ENCODE data around the gene NFE2L3. TPM values are rescaled to one million over a fixed set of nuclear protein-coding genes. Genes with fewer than 3 reads are reported as not detected.

Gene NFE2L3
- total and polyA plus RNA-seq, 2 donors from 2014 or later: 5.2 to 12.5 TPM

GRCh38 chr7:26201247-26202018 lies 49.4 kb downstream of the NFE2L3 start, which contains the start of gene CBX3:
CBX3 (plus strand) TSS chr7:26201745; CDS start chr7:26202999, 1,254 bp downstream.
- peaks cover 7 to 20% (median 8%) of the 10 kb centered on the region in 3 donors for H3K36me3 ChIP-seq (ENCODE audit: control insufficient read depth in 2 of 3, insufficient read depth in 3 of 3, low read length in 3 of 3)
- peak within 1 kb of the TSS; percentile 99 to 100 for H3K27ac ChIP-seq (ENCODE audit: low read depth in 2 of 2, low read length in 2 of 2)
- TF ChIP-seq CTCF (IDR thresholded peaks at IDR 0.05; ENCODE audit: borderline replicate concordance, extremely low read depth, insufficient read depth): no peak
- FAIRE-seq (no peak), DNase-seq (peak; percentile 95 to 98 (median 97))
- H3K4me1 ChIP-seq (ENCODE audit: control insufficient read depth in 2 of 3, insufficient read depth in 2 of 3, low read depth in 1 of 3, low read length in 3 of 3): peaks cover 4 to 11% (median 5%) of the 10 kb centered on the region in 3 donors
- no peaks in the 10 kb centered on the region for H3K9me3 ChIP-seq (ENCODE audit: control insufficient read depth in 2 of 3, insufficient read depth in 1 of 3, low read length in 3 of 3)
- H3K27me3 ChIP-seq (ENCODE audit: control insufficient read depth, insufficient read depth, low read length): no peaks in the 10 kb centered on the region
- H3K4me3 ChIP-seq (ENCODE audit: low read length in 3 of 3): peak within 1 kb of the TSS; percentile 80 to 87 (median 85)
- peak within 1 kb of the TSS; percentile 99 to 100 (median 99) for H3K9ac ChIP-seq (ENCODE audit: low read length in 3 of 3)
- intact Hi-C loops (cut with DNase I): no loop called here

GRCh38 chr7:26202019-26202990 lies 50.3 kb downstream of the NFE2L3 start:
- intact Hi-C loops (cut with DNase I): no loop called here
- H3K36me3 ChIP-seq (ENCODE audit: control insufficient read depth in 2 of 3, insufficient read depth in 3 of 3, low read length in 3 of 3): peaks cover 4 to 20% (median 9%) of the 10 kb centered on the region in 3 donors
- peak overlapping the region; percentile 75 to 85 (median 80) for H3K4me3 ChIP-seq (ENCODE audit: low read length in 3 of 3)
- peaks cover 0 to 5% (median 1%) of the 10 kb centered on the region in 3 donors for H3K4me1 ChIP-seq (ENCODE audit: control insufficient read depth in 2 of 3, insufficient read depth in 2 of 3, low read depth in 1 of 3, low read length in 3 of 3)
- peak overlapping the region; percentile 99 to 100 for H3K27ac ChIP-seq (ENCODE audit: low read depth in 2 of 2, low read length in 2 of 2)
- no peaks in the 10 kb centered on the region for H3K9me3 ChIP-seq (ENCODE audit: control insufficient read depth in 2 of 3, insufficient read depth in 1 of 3, low read length in 3 of 3)
- peak overlapping the region; percentile 76 to 82 (median 80) for H3K9ac ChIP-seq (ENCODE audit: low read length in 3 of 3)
- no peak for TF ChIP-seq CTCF (IDR thresholded peaks at IDR 0.05; ENCODE audit: borderline replicate concordance, extremely low read depth, insufficient read depth)
- FAIRE-seq: no peak
- DNase-seq: peak in 4 of 5 donors; percentile 56 to 87 (median 72)
- no peaks in the 10 kb centered on the region for H3K27me3 ChIP-seq (ENCODE audit: control insufficient read depth, insufficient read depth, low read length)

- Histone ChIP-seq H3K27me3 (ENCODE audit: control insufficient read depth, insufficient read depth, low read length) (no peaks in the 10 kb centered on the region), H3K36me3 (ENCODE audit: control insufficient read depth in 2 of 3, insufficient read depth in 3 of 3, low read length in 3 of 3) (peaks cover 3 to 17% (median 10%) of the 10 kb centered on the region in 3 donors), H3K4me1 (ENCODE audit: control insufficient read depth in 2 of 3, insufficient read depth in 2 of 3, low read depth in 1 of 3, low read length in 3 of 3) (peaks cover 0 to 2% (median 0%) of the 10 kb centered on the region in 3 donors), H3K4me3 (ENCODE audit: low read length in 3 of 3) (peak overlapping the region; percentile 75 to 85 (median 80)), H3K9me3 (ENCODE audit: control insufficient read depth in 2 of 3, insufficient read depth in 1 of 3, low read length in 3 of 3) (no peaks in the 10 kb centered on the region), H3K27ac (ENCODE audit: low read depth in 2 of 2, low read length in 2 of 2) (peak overlapping the region in 1 of 2 donors; percentile 99), H3K9ac (ENCODE audit: low read length in 3 of 3) (peak overlapping the region in 2 of 3 donors; percentile 76 to 82)
- FAIRE-seq: no peak
- no peak for DNase-seq
- TF ChIP-seq CTCF (IDR thresholded peaks at IDR 0.05; ENCODE audit: borderline replicate concordance, extremely low read depth, insufficient read depth): no peak
- intact Hi-C loops (cut with DNase I): no loop called here
Measured at GRCh38 chr7:26203016-26203415, 51.0 kb downstream of the NFE2L3 start.
